DMS79 (cell line): ENCODE results near the gene YY2.

ENCODE experiments used
- DNase-seq: peaks from one replicate; lab custom pipeline; 2025; lab: John Stamatoyannopoulos, UW

YY2 gene

GRCh38 chrX:21875013-21875412, 19.2 kb downstream of the YY2 start:
- DNase-seq, result no peak

GRCh38 chrX:21881881-21882574, 26.2 kb downstream of the YY2 start:
- DNase-seq, result no peak

GRCh38 chrX:21883258-21883657, 27.5 kb downstream of the YY2 start:
- no peak for DNase-seq

- no peak for DNase-seq
These were observed 29.8 kb downstream of the YY2 start for GRCh38 chrX:21885568-21885967.

- no peak for DNase-seq
These were observed 49.5 kb downstream of the YY2 start for GRCh38 chrX:21905313-21905712.

GRCh38 chrX:21905953-21906352, 50.2 kb downstream of the YY2 start:
- no peak for DNase-seq

GRCh38 chrX:21907260-21907659, 51.5 kb downstream of the YY2 start:
- DNase-seq, result no peak
